GM18858 (cell line): Measurements from ENCODE around the gene TLR9.

Source experiments
- ATAC-seq: cut with Tn5 transposase; IDR thresholded peaks from one replicate; pipeline ENCODE4 v1.9.1; 2021; ENCODE audit not compliant: unreplicated experiment

The TLR9 gene

GRCh38 chr3:52248165-52248541 lies 22.7 kb upstream of the TLR9 start:
- ATAC-seq, result no peak

- no peak for ATAC-seq
These were observed 22.1 kb upstream of the TLR9 start for GRCh38 chr3:52247409-52248164.

- ATAC-seq, result no peak
These were observed 21.4 kb upstream of the TLR9 start for GRCh38 chr3:52246728-52247408.

GRCh38 chr3:52246264-52246620 lies 20.8 kb upstream of the TLR9 start:
- no peak for ATAC-seq

- no peak for ATAC-seq
These were observed 20.1 kb upstream of the TLR9 start, which contains the start of gene PPM1M for GRCh38 chr3:52245322-52246263. Gene PPM1M (plus strand): TSS chr3:52245759. CDS start chr3:52245825, 66 bp downstream.

- peak; percentile 33 for ATAC-seq
These were observed 18.6 kb upstream of the TLR9 start for GRCh38 chr3:52243791-52244628.

GRCh38 chr3:52242039-52242438 lies 16.6 kb upstream of the TLR9 start:
- ATAC-seq, result no peak

- no peak for ATAC-seq
These were observed 15.5 kb upstream of the TLR9 start for GRCh38 chr3:52240886-52241370.

GRCh38 chr3:52240059-52240885 lies 14.8 kb upstream of the TLR9 start:
- ATAC-seq, result no peak

GRCh38 chr3:52238761-52239701 lies 13.6 kb upstream of the TLR9 start, which contains the start of gene TWF2:
Gene TWF2 (minus strand): TSS chr3:52239158. CDS start chr3:52239016, 142 bp downstream.
- peak; percentile 49 for ATAC-seq

- ATAC-seq, result no peak
These were observed 12.8 kb upstream of the TLR9 start for GRCh38 chr3:52238193-52238760.

GRCh38 chr3:52237657-52238172 lies 12.3 kb upstream of the TLR9 start:
- no peak for ATAC-seq

GRCh38 chr3:52237006-52237656 lies 11.7 kb upstream of the TLR9 start:
- no peak for ATAC-seq

- ATAC-seq, result no peak
These were observed 11.0 kb upstream of the TLR9 start for GRCh38 chr3:52236424-52236886.

GRCh38 chr3:52234516-52235447 lies 9.3 kb upstream of the TLR9 start:
- ATAC-seq, result no peak

- no peak for ATAC-seq
These were observed 8.5 kb upstream of the TLR9 start for GRCh38 chr3:52233968-52234367.
